ENCODE data around the gene EPB41L4B.

EPB41L4B gene

DNA sequence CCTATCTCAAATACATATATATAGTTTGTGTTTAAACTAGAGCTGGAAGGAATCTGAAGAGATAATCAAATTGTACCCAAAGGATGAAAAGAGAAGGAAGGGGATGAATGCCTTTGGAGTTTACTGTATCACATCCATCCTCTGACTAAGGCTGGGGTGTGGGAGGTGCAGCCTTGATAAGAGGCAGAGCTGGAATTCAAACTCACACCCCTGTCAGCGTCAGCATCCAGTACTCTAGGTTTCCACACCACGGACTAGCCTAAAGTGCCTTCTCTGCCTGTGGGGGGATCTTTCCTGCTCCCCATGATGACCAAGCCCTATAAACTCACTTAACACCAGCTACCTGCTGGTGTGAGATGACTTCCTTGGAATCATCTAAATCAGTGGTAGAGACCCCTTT, 48.1 kb downstream of the EPB41L4B start:
- Histone ChIP-seq H3K9me2 (ENCODE audit: low read depth, low read length) (no peaks in the 10 kb centered on the region), H3K79me2 (ENCODE audit: insufficient read depth, low read length) (no peaks in the 10 kb centered on the region), H3K36me3 (ENCODE audit: insufficient read depth, low read length) (no peaks in the 10 kb centered on the region), H3F3A (ENCODE audit: insufficient read depth, low read length) (no peaks in the 10 kb centered on the region), H3K9ac (ENCODE audit: low read length) (no peak overlapping the region), H3K27ac (ENCODE audit: low read depth, low read length, poor library complexity, severe bottlenecking) (no peak overlapping the region), H3K4me1 (ENCODE audit: insufficient read depth, low read length, severe bottlenecking) (no peaks in the 10 kb centered on the region), H3K9me3 (ENCODE audit: low read length) (no peaks in the 10 kb centered on the region), H3K4me3 (ENCODE audit: low read depth, low read length, poor library complexity, severe bottlenecking) (no peak overlapping the region), H3K27me3 (ENCODE audit: insufficient read depth, low read length) (no peaks in the 10 kb centered on the region), H2AFZ (ENCODE audit: low read length) (no peak overlapping the region), H4K20me1 (ENCODE audit: insufficient read depth, low read length) (no peaks in the 10 kb centered on the region), H3K4me2 (ENCODE audit: low read length) (no peak overlapping the region)
- TF ChIP-seq, protein P1, sequence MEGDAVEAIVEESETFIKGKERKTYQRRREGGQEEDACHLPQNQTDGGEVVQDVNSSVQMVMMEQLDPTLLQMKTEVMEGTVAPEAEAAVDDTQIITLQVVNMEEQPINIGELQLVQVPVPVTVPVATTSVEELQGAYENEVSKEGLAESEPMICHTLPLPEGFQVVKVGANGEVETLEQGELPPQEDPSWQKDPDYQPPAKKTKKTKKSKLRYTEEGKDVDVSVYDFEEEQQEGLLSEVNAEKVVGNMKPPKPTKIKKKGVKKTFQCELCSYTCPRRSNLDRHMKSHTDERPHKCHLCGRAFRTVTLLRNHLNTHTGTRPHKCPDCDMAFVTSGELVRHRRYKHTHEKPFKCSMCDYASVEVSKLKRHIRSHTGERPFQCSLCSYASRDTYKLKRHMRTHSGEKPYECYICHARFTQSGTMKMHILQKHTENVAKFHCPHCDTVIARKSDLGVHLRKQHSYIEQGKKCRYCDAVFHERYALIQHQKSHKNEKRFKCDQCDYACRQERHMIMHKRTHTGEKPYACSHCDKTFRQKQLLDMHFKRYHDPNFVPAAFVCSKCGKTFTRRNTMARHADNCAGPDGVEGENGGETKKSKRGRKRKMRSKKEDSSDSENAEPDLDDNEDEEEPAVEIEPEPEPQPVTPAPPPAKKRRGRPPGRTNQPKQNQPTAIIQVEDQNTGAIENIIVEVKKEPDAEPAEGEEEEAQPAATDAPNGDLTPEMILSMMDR (IDR thresholded peaks at IDR 0.05; ENCODE audit: low read length): no peak
- TF ChIP-seq EZH2 (IDR thresholded peaks at IDR 0.05; ENCODE audit: borderline replicate concordance, low read length): no peak

DNA sequence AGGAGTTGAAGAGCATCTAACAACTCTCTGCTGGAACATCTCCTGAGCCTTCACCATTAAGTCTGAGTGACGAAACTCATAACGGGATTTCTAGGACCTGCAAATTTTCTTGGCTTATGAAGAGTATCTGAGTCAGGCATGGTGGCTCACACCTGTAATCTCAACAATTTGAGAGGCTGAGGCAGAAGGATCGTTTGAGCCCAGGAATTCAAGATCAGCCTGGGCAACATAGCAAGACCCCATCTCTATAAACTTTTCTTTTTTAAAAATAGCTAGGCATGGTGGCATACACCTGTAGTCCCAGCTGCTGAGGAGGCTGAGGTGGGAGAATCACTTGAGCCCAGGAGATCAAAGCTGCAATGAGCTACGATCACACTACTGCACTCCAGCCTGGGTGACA, 48.8 kb downstream of the EPB41L4B start:
- Histone ChIP-seq H3F3A (ENCODE audit: insufficient read depth, low read length) (no peaks in the 10 kb centered on the region), H3K9me3 (ENCODE audit: low read length) (no peaks in the 10 kb centered on the region), H3K27me3 (ENCODE audit: insufficient read depth, low read length) (no peaks in the 10 kb centered on the region; the same call in 1 of the 2 replicates), H2AFZ (ENCODE audit: low read length) (no peak overlapping the region), H3K9me2 (ENCODE audit: low read depth, low read length) (no peaks in the 10 kb centered on the region), H3K4me3 (ENCODE audit: low read depth, low read length, poor library complexity, severe bottlenecking) (no peak overlapping the region), H3K79me2 (ENCODE audit: insufficient read depth, low read length) (no peaks in the 10 kb centered on the region), H3K4me1 (ENCODE audit: insufficient read depth, low read length, severe bottlenecking) (no peaks in the 10 kb centered on the region), H3K4me2 (ENCODE audit: low read length) (no peak overlapping the region), H3K27ac (ENCODE audit: low read depth, low read length, poor library complexity, severe bottlenecking) (no peak overlapping the region), H4K20me1 (ENCODE audit: insufficient read depth, low read length) (no peaks in the 10 kb centered on the region), H3K36me3 (ENCODE audit: insufficient read depth, low read length) (no peaks in the 10 kb centered on the region), H3K9ac (ENCODE audit: low read length) (no peak overlapping the region)
- TF ChIP-seq, protein P1 (IDR thresholded peaks at IDR 0.05; ENCODE audit: low read length): no peak
- TF ChIP-seq EZH2 (IDR thresholded peaks at IDR 0.05; ENCODE audit: borderline replicate concordance, low read length): no peak

DNA sequence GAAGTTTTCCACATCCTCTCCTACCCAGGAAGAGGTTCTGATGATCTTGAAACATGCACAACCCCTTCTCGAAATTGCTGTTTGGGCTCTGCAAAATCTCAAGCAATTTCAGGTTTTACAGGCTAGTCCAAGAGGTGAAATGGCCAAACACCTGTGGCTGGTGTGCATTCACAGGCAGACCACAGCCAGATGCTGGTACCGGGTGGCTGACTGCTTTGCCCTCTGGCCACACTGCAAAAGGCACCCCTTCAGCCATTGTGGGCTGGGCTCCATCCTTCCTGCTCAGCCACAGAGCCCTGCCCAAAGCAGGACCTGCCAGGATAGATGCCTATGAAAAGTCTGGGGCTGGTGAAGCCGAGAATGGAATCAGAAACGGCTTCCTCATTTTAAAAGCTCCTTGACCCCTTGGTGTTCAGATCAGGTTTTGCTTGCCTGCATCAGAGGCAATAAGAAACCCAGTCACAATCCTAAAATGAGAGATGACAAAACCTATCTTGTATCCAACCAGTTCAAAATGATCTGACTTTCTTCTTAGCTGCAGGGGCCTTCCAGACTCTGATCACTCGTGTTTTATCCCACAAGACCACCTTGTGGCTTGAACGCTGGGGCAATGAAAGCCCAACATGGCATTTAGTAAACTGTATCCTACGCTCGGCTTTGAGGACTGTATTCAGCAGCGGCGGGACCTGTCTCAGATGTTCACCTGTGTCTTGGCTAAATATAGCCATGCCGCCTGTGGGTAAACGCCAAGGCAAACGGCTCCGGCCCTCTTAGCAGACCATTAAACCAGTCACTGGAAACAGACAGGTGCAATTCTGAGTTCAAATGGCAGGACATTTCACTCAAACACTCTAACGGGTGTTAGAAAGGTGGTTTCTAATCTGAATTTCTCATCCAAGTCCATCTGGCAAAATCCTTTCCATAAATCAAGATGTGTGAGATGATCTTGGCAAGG, 49.6 kb downstream of the EPB41L4B start:
- Histone ChIP-seq H4K20me1 (ENCODE audit: insufficient read depth, low read length) (no peaks in the 10 kb centered on the region), H3K79me2 (ENCODE audit: insufficient read depth, low read length) (no peaks in the 10 kb centered on the region), H3K27ac (ENCODE audit: low read depth, low read length, poor library complexity, severe bottlenecking) (no peak overlapping the region), H3F3A (ENCODE audit: insufficient read depth, low read length) (no peaks in the 10 kb centered on the region), H3K27me3 (ENCODE audit: insufficient read depth, low read length) (no peaks in the 10 kb centered on the region; the same call in 1 of the 2 replicates), H3K4me3 (ENCODE audit: low read depth, low read length, poor library complexity, severe bottlenecking) (no peak overlapping the region), H3K36me3 (ENCODE audit: insufficient read depth, low read length) (no peaks in the 10 kb centered on the region), H3K4me1 (ENCODE audit: insufficient read depth, low read length, severe bottlenecking) (no peaks in the 10 kb centered on the region), H3K9ac (ENCODE audit: low read length) (no peak overlapping the region), H3K4me2 (ENCODE audit: low read length) (no peak overlapping the region), H3K9me3 (ENCODE audit: low read length) (no peaks in the 10 kb centered on the region), H3K9me2 (ENCODE audit: low read depth, low read length) (no peaks in the 10 kb centered on the region), H2AFZ (ENCODE audit: low read length) (no peak overlapping the region)
- TF ChIP-seq EZH2 (IDR thresholded peaks at IDR 0.05; ENCODE audit: borderline replicate concordance, low read length): no peak
- TF ChIP-seq, protein P1 (IDR thresholded peaks at IDR 0.05; ENCODE audit: low read length): no peak

Measured in OCI-LY1 (cell line).